Stimulated activated CD4-positive, alpha-beta T cell treated with anti-CD3 and anti-CD28 coated beads, Interleukin-12 subunit alpha, Interleukin-12 subunit beta, amount 100 ng/mL, for 24 hours (primary cell): Measurements from ENCODE around the gene PLA2G2A.
"Not testable (repeated sequence)": the region's sequence is repeated elsewhere in the genome, so short reads cannot be mapped to it uniquely, and the experiment has no call there.

ENCODE experiments used
- DNase-seq, 2 experiments: peaks; one replicate each; pipeline ENCODE4 v3.0.0-alpha.2; 2020; ENCODE audit warnings: low read depth in 2 of 2

PLA2G2A gene

DNA sequence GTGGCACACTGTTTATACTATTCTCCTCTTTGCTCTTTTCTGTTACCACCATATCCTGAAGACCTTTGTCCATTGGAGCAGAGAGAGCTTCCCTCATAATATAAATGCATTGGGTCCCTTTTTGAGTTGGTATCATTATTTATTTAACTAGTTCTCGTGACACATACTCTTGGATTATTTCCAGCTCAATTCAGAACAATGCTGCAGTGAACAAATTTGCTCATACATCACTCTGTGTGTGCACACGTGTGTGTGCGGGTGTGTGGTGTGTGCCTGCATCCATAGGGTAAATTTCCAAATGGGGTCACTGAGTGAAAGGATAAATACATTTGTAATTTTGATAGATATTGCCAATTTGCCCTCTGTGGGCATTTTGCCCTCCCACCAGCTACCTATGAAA is 5.8 kb downstream of the PLA2G2A start:
- DNase-seq, result no peak

DNA sequence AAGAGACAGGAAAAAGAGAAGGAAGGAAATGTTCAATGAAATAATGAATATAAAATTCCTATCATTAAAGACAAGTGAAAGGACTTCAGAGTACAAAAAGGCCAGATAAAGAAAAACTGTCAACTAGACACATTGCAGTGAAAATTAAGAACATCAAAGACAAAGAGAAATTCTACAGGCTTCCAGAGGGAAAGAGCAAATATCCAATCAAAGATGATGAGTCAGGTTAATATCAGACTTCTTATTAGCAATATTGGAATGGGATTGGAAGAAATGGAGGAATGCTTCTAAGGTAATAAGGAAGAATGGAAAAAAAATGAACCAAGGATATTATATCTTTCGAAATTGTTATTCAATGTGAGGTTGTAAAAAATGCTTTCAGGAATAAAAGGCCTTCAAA is 7.8 kb downstream of the PLA2G2A start:
- no peak for DNase-seq

DNA sequence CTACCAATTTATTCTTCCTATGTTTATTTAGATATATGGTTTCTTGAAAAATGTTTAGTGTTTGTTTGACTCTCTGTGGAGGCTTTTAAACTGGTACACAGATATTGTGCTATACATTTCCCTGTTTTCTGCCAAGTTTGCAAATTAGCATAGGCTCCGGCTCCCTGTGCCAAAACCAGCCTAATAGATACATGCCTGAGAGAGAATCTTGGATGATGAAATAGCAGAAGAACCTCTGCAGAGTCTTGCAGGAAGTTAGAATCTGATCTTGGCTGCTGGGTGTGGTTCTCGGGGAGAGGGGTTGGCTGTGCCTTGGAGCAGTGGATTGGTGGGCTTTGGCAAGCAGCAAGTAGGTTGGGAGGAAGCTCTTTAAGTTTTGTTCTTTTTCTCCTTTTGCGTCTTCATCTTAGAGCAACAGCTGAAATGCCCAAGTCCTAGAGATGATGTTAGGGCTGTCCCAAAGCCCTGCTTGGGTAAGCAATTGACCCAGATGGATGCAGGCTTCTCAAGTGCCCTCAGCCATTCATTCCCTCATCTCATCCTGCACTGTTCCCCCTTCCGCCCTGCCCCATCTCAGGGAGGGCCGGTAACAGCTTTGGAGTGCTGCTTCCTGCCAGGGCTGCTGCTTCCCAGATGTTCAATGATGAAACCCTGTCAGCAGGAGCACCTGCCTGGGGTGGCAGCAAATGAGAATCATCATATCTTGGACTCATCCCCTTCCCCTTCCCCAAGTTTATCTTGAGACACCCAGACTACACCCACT is 9.3 kb downstream of the PLA2G2A start:
- no peak for DNase-seq

DNA sequence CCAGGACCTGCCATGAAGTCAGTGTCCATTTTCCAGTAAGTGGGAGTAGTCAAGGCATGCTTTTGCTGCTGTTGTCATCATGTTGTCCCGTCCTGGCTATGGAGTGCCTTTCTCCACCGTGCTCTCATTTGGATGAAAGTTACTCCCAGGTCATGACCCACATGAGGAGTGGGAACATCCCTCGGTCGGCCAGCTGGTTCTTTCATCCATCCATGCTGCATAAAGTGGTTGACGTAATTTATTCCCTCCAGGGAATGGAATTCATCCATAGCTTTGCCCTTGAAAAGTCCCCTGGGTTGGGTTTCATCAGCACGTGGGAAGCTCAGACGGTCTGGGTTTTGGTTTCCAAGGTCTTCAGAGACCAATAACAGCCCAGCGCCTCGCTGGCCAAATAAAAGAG is 11.6 kb downstream of the PLA2G2A start:
- no peak for DNase-seq

DNA sequence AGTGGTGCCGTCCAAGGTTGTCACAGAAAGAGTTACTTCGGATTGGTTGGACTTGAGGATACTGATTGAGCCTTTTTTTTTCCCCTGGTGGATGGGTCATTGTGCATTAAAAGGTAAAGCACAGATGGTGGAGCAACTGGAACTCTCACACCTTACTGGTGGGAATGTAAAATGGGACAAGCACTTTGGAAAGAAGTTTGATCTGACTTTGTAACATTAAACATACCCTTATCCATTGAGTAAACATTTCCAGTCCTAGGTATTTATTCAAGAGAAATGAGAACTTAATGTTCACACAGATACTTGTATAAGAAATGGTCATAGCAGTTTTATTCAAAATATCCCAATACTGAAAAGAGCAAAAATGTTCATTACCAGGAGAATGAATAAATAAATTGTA is 14.9 kb downstream of the PLA2G2A start:
- DNase-seq, result no peak

DNA sequence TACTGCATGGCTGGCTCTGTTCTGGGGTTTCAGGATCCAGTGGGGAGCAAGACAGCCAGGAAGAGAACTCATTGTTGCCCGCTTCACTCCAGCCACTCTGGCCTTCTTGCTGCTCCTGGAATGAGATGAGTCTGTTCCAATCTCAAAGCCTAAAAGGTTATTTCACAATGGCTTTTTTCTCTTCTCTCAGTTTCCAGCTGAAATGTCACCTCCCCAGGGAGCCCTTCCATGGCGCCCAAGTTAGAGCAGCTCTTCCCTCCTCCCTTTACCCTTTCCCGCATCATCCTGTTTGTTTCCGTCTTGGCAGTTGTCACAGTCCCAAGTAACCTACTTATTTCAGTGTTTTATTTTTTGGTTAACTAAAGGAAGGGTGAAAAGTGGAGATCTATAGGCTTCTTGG is 15.8 kb downstream of the PLA2G2A start:
- DNase-seq, result no peak

DNA sequence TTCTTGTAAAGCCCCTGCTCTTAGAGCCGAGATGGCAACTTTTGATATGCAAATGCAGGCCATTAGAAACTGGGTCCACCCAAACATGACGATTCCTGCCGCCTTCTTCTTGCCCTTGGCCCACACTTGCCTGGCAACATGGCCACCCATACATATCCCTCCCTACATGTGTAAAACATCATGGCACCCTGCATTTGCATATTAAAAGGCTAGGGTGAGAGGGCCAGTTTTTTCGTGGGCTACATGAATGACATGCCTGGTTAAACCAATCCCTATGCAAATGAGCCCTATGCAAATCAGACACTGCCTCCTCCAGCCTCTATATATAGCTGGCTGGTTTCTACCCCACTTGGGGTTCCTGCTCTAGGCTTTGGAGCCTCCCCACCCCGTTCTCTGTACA is 18.8 kb downstream of the PLA2G2A start:
- DNase-seq, result no peak

DNA sequence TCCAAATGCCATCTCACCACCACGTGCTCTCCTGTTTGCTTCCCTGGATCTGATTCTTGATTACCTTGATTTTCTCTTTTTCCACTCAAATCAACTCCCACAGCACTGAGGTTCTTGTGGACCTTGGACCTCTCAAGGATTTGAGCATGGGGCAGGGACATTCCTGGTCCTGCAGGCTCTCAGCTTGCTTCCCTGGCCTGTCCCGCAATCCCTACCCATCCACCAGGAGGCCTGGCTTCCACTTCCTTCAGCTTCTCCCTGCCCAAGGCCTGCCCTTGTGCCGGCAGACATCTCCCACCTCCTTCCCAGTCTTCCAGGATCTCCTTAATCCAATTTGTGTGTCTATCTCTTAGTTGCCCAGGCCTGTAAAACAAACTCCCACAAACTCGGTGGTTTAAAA is 21.6 kb downstream of the PLA2G2A start:
- DNase-seq, result no peak

DNA sequence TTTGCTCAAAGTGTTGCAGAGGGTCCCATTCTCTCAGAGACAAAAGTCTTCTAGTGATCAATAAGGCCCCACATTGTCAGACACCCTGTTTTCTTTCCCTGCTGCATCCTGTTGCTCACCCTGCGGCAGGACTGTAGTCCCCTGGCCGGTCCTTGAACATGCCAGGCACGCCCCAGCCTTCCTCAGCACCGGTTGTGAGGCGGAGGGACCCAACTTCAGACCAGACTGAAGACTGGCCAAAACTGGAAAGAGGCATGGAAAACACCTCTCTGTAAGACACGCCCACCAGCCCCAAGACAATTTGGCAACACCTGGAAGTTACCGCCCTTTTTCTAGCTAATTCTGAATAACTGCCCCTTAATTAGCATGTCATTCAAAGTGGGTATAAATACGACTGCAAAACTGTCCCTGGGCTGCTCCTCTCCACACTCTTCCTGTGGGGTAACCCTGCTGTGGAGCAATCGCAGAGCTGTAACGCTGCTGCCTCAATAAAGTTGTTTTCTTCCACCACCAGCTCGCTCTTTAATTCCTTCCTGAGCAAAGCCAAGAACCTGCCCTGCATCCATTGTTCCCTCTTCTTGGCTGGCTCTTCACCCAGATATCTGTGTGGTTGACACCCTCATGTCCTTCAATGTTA is 23.8 kb downstream of the PLA2G2A start:
- no peak for DNase-seq

DNA sequence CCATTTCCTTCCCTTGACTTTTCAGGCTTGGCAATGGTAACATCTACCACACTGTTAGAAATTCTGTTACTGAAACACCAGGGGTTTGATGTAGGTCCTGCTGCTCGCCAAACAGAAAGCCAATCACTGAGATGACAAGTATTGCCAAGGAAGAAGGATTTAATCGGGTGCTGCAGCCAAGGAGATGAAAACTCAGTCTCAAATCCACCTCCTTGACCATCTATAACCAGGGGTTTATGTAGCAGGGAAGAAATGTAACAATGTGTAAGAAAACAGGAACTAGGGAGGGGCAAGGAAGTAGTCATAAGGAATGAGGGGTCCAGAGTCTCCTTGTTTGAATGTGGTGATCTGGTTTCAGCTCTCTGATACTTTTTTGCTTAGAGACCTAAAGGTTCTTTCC is 25.4 kb downstream of the PLA2G2A start:
- no peak for DNase-seq

DNA sequence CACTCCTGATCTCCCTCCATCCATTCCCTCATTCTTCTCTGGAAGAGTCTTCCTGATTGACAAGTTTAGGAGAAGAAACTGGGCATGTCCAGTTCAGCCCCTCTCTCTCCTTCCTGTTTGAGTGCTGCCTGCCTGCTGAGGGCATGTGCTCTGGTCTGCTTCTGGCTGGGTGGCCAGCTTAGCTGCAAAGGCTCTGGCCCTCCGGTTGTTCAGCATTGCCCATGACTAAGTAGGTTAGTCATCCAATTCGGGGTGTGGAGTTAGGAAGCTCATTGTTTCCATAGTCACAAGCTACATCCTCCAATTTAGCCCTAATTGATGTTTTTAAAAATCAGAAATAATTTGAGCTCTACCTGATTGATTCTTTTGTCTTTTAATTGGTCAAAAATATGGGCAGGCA is 30.4 kb downstream of the PLA2G2A start:
- DNase-seq, result no peak

DNA sequence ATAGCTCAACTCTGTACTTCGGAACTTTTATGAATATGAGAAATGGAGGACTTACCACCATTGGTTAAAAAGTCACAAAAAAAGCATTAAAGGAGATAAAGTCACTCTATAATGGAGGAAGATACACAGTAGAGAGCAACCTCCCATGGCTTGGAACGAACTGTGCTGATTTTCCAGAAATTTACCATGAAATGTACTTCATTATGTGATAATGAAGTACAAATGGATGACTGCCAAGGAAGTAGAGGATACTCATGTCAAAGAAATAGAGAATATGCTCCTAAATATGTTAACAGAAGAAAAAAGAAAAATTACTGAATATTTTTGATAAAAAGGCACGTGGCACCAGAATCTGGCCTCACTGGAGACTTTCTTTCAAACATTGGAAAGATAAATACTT is 32.4 kb downstream of the PLA2G2A start:
- DNase-seq, result no peak

DNA sequence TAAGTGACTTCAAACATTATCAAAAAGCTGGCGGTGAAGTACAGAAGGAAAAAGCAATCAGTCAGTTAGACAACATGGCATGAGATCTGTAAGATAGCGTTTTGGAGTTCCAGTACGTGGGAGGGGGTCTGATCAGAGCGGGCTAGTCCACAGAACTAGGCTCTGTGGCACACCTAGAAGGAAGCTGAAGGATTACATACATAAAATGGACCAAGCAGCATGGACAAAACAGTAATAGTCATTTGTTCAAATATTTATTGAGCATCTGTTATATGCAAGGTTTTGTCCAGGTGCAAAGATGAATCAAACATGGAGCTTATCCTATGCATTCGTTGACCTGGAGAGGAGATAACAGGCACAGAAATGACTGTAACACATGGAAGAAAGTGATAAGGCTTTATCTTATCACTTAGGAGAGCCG is 33.1 kb downstream of the PLA2G2A start:
- DNase-seq, result no peak

DNA sequence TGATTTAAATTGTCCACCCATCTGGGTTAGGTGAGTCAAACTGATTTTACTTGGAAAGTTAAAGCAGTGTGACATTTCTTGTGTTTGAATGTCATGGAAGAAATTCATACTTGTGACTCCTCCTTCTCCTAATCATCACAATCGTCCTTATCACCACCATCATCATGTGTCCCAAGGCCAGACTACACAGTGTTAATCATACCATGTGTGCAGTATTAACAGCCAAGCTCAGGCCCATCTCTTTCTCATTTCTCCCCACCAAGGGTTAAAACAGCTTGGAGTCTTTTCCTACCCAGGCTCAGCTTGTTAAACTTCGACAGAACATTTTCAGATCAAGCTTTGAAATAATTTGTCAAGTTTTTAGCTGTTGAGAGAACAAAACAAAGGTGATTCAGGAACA is 33.5 kb downstream of the PLA2G2A start:
- no peak for DNase-seq

DNA sequence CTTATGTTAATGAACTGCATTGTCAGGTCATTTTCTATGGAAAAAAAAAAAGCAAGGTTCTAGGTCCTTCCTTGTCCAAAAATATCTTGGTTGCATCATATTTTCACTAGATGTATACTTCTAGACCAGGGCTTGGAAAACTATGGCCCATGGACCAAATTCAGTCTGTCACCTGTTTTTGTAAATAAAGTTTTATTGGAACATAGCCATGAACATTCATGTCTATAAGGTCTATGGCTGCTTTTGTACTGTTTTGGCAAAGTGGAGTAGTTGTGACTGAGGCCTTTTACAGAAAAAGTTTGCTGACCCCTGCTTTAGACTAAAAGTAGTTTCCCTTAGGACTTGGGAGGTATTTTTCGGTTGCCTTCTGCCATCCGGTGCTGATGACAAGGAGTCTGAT is 36.8 kb downstream of the PLA2G2A start:
- DNase-seq, result no peak

DNA sequence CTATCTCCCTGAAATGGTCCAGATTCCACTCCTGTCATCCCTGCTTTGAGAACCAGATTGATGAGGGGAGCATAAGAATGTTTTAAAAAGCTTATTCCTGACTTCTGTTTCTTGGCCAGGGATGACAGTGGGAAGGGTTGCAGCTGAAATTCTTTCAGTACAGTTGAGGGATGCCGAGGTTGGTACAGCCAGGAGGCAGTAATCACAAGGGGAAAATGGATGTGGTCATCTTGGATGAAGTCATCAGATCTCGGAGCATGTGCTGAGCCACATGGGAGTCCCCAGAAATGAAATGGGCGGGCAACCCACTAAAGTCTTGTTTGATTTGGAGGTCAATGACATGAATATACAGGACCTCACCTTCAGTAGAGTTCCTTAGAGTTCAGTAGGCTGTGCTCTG is 37.3 kb downstream of the PLA2G2A start:
- no peak for DNase-seq

DNA sequence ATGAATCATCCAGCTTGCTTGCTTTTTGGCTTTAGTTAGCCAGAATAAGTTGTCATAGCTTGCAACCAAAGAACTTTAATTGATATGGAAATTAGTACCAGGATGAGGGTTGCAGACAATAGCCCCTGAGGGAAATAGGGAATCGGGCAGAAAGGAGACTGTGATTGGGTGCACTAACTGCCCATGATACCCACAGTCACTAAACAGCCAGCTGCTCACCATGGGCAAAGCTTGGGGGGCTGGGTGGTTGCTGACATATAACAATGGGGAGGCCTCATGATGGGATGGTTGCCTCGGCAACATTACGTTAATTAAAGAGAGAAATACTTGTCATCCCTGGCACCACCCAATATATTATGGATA is 38.2 kb downstream of the PLA2G2A start:
- no peak for DNase-seq

DNA sequence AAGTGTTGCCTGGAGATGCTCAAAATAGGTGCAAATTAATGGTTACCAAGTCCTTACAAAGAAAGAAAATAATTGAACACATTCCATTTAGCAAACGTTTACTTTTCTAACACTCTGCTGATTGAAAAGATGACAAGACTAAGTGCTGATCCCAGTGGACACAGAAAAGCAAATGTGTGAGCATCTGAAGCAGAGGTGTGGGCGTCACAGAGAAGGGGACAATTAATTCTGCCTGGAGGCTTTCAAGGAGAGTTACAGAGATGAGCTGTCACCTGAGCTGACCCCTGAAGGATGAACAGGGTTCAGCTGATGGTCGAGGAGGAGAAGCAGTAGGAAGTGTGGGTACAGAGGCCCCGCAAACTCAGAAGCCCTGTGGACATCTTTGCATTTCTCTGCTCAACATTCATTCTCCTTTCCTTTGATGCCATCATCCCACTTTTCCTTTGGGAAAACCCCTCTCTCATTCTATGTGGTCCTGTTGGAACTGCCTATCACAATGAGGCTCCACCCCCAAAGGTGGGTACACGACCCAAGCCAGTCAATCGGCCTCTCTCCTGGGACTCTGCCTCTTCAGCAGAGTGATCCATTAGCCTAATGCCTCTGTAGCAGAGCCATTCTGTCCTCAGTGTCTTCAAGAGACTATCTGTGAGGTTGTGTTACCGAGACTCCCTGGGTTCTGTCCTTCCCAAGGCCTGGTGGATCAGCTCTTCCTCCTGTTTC is 38.8 kb downstream of the PLA2G2A start:
- DNase-seq, result no peak

DNA sequence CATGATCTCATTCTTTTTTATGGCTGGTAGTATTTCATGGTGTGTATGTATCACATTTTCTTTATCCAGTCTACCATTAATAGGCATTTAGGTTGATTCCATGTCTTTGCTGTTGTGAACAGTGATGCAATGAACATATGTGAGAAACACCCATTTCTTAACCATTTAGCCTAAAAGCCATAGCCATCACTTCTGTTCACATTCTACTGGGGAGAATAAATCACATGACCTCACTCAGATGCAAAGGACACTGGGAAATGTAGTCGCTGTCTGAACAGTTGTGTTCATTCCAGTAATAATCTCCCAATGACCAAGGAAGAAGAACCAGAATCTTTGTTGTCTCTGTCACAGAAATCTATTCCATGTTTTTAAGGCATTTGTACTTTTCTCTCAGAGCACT is 40.9 kb downstream of the PLA2G2A start:
- no peak for DNase-seq

DNA sequence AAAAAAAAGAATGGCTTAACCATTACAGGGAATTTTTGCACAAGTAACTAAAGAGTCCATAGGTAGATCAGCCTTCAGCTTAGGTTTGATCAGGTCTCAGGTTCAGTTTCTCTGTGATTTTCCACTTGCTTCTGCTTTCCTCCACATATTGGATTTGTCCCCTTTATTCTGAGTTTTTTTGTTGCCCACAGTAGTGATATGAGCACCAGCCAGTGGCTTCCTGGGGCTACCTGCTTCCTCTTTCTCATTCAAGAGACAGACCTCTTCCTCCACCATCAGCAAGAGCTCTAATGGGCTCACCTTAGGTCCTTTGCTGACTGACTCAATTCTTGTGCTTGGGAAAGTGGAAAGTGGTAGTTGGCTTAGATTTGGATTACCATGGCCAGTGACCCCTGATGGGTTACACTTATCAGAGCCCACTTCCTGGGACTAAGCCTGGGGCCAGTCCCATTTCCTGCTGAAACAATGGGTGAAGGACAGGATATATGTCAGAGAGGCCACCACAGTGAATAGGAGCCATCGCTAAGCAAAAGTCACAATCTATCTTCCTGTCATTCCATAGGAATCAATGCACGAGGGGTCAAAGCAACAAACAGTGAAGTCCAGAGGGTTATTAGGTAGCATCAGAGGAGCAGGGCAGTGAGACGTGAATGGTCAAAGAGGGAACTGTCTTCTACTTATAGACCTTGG is 43.2 kb downstream of the PLA2G2A start:
- no peak for DNase-seq

DNA sequence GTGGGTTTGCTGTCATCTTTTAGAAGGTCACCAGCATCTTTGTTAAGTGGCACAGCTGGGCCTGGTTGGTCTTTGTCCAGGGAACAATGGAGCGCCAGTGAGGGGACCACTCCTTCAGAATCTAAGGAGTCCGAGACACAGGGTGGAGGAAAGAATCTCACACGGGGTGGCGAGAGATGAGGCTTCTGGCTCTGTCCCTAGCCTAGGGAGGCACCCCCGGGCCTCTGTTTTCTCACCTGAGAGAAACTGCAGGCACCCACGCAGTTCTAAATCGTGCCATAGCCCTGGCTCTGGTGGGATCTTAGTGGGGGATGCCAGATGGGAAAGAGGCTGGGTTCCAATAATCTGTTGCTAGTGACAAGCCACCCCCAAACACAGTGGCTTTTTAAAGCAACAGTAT is 45.1 kb downstream of the PLA2G2A start:
- no peak for DNase-seq

DNA sequence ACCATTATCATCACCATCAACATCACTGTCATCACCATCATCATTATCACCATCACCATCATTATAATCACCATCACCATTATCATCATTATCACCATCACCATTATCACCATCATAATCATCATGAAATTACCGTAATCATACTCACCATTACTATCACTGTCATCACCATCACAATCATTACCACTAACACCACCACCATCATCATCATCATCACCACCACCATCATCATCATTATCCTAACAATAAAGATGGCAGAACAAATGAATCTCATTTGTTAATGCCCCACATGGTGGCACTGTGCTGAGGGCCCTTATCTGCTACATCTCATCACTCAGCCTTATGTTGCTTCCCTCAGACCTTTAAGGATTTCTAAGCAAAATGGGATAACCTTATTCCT is 46.6 kb downstream of the PLA2G2A start:
- no peak for DNase-seq

DNA sequence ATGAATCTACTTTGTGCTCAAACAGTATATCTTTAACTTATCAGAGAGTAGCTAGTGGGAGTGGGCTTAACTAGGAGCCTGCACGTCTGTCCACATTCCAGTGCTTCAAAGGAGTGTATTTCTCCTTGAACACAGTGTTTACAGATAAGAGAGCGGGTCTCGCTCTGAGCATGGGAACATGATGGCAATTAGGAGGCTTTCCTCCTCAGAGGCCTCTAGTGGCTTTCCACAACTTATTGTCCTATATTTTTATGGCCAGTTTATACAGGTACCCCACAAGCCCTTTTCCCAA is 52.3 kb downstream of the PLA2G2A start:
- not testable (repeated sequence) for DNase-seq
